Measurements from ENCODE around the gene DNAI2. TPM values are rescaled to one million over a fixed set of nuclear protein-coding genes. Genes with fewer than 3 reads are reported as not detected.

Gene DNAI2
- total RNA-seq, 1 donor from 2014 or later: not detected

- DNase-seq (ENCODE audit: low read depth) (no peak), FAIRE-seq (no peak)
- H3K27ac ChIP-seq (ENCODE audit: low read depth, low read length): no peak overlapping the region
- peaks cover 8% of the 10 kb centered on the region for H3K36me3 Mint-ChIP-seq (ENCODE audit: low read depth, unreplicated experiment)
- no peaks in the 10 kb centered on the region for H3K36me3 ChIP-seq (ENCODE audit: insufficient read depth, low read length)
- no peaks in the 10 kb centered on the region for H3K79me2 ChIP-seq (ENCODE audit: insufficient read depth, low read length)
- no peak overlapping the region for H3K4me3 ChIP-seq (ENCODE audit: insufficient read depth, low read depth, low read length)
- H3K27me3 Mint-ChIP-seq (ENCODE audit: low read depth, unreplicated experiment): peaks cover 17% of the 10 kb centered on the region
- no peak overlapping the region for H3K4me3 Mint-ChIP-seq (ENCODE audit: unreplicated experiment)
- H3K4me2 ChIP-seq (ENCODE audit: low read length): no peak overlapping the region
- no peaks in the 10 kb centered on the region for H3K27me3 ChIP-seq (ENCODE audit: insufficient read depth, low read length)
- no peak overlapping the region for H2AFZ ChIP-seq (ENCODE audit: low read depth, low read length)
- TF ChIP-seq, protein P1, sequence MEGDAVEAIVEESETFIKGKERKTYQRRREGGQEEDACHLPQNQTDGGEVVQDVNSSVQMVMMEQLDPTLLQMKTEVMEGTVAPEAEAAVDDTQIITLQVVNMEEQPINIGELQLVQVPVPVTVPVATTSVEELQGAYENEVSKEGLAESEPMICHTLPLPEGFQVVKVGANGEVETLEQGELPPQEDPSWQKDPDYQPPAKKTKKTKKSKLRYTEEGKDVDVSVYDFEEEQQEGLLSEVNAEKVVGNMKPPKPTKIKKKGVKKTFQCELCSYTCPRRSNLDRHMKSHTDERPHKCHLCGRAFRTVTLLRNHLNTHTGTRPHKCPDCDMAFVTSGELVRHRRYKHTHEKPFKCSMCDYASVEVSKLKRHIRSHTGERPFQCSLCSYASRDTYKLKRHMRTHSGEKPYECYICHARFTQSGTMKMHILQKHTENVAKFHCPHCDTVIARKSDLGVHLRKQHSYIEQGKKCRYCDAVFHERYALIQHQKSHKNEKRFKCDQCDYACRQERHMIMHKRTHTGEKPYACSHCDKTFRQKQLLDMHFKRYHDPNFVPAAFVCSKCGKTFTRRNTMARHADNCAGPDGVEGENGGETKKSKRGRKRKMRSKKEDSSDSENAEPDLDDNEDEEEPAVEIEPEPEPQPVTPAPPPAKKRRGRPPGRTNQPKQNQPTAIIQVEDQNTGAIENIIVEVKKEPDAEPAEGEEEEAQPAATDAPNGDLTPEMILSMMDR (IDR thresholded peaks at IDR 0.05; ENCODE audit: insufficient read depth, low read depth, low read length): no peak
- TF ChIP-seq EZH2 (IDR thresholded peaks at IDR 0.05; ENCODE audit: insufficient read depth, low read length): no peak
- peaks cover 5% of the 10 kb centered on the region for H3K4me1 Mint-ChIP-seq (ENCODE audit: low read depth, unreplicated experiment)
- H3K9me3 ChIP-seq (ENCODE audit: insufficient read depth, low read depth, low read length): no peaks in the 10 kb centered on the region
- peaks cover 1% of the 10 kb centered on the region for H3K9me3 Mint-ChIP-seq (ENCODE audit: unreplicated experiment)
- no peaks in the 10 kb centered on the region for H4K20me1 ChIP-seq (ENCODE audit: insufficient read depth, low read length)
- no peaks in the 10 kb centered on the region for H3K4me1 ChIP-seq (ENCODE audit: insufficient read depth, low read length)
- no peak overlapping the region for H3K27ac Mint-ChIP-seq (ENCODE audit: unreplicated experiment)
- H3K9ac ChIP-seq (ENCODE audit: low read length): no peak overlapping the region
Observed at GRCh38 chr17:74241431-74241830, 32.6 kb upstream of the DNAI2 start.

DNA sequence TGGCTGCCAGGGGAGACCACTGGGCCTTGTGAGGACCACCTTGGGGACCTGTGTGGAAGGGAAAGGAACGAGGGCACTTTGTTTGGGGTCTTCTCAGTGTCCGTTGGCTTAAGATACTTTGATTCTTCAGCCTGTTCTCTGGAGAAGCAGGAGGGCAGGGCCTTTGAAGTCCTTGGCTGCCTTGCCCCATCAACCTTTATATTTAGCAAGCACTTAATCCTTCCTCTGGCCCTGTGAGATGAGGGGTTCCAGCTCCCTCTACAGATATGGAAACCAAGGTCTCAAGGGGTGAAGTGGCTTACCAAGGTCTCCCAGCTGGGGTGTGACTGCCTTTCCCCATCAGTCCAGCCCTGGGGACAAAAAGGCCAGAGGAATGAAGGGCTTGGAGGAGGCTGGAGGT is 32.2 kb upstream of the DNAI2 start:
- H3K4me3 ChIP-seq (ENCODE audit: insufficient read depth, low read depth, low read length): no peak overlapping the region
- no peaks in the 10 kb centered on the region for H3K27me3 ChIP-seq (ENCODE audit: insufficient read depth, low read length)
- no peak overlapping the region for H3K9ac ChIP-seq (ENCODE audit: low read length)
- H3K4me1 ChIP-seq (ENCODE audit: insufficient read depth, low read length): no peaks in the 10 kb centered on the region
- no peak overlapping the region for H3K4me2 ChIP-seq (ENCODE audit: low read length)
- peaks cover 20% of the 10 kb centered on the region for H3K27me3 Mint-ChIP-seq (ENCODE audit: low read depth, unreplicated experiment)
- H3K36me3 ChIP-seq (ENCODE audit: insufficient read depth, low read length): no peaks in the 10 kb centered on the region
- no peaks in the 10 kb centered on the region for H4K20me1 ChIP-seq (ENCODE audit: insufficient read depth, low read length)
- H3K9me3 Mint-ChIP-seq (ENCODE audit: unreplicated experiment): peaks cover 5% of the 10 kb centered on the region
- H2AFZ ChIP-seq (ENCODE audit: low read depth, low read length): no peak overlapping the region
- no peak overlapping the region for H3K27ac Mint-ChIP-seq (ENCODE audit: unreplicated experiment)
- no peak overlapping the region for H3K27ac ChIP-seq (ENCODE audit: low read depth, low read length)
- no peaks in the 10 kb centered on the region for H3K9me3 ChIP-seq (ENCODE audit: insufficient read depth, low read depth, low read length)
- no peak overlapping the region for H3K4me3 Mint-ChIP-seq (ENCODE audit: unreplicated experiment)
- FAIRE-seq (no peak), DNase-seq (ENCODE audit: low read depth) (no peak)
- H3K36me3 Mint-ChIP-seq (ENCODE audit: low read depth, unreplicated experiment): peaks cover 11% of the 10 kb centered on the region
- no peaks in the 10 kb centered on the region for H3K79me2 ChIP-seq (ENCODE audit: insufficient read depth, low read length)
- H3K4me1 Mint-ChIP-seq (ENCODE audit: low read depth, unreplicated experiment): peaks cover 5% of the 10 kb centered on the region
- TF ChIP-seq, protein P1 (IDR thresholded peaks at IDR 0.05; ENCODE audit: insufficient read depth, low read depth, low read length): no peak
- TF ChIP-seq EZH2 (IDR thresholded peaks at IDR 0.05; ENCODE audit: insufficient read depth, low read length): no peak

DNA sequence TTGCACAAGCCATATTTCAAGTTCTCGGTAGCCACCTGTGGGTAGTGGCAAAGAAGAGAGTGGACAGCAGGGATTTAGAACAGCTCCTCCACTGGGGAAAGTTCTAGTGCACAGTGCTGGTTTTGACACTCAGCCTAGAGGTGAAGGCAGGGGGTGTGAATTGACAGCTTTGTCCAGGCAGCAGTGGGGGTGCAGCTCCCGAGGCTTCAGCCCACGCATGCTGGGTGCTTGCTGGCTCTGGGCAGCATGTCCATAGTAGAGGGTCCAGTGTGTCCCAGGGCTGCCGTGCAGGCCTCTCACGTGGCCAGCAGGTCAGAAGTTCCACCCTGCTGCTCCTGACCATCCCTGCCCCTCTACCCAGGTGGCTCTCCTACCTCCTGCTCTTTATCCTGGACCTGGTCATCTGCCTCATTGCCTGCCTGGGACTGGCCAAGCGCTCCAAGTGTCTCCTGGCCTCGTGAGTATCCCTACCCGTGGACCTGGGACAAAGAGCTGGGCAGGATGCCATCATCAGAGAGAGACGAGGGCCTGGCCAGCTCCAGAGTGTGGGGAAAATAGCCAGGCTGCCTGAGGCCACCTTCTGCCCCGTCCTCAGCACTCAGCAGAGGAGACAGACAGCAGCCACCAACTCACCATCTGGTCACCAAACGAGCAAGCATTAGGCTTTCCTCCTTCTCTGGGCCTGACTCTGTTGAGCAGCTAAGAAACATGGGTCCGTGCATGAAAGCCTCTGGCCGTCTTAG is 30.9 kb upstream of the DNAI2 start:
- H3K4me1 ChIP-seq (ENCODE audit: insufficient read depth, low read length): no peaks in the 10 kb centered on the region

More for the DNA sequence above, 30.9 kb upstream of the DNAI2 start:
- H2AFZ ChIP-seq (ENCODE audit: low read depth, low read length): no peak overlapping the region
- DNase-seq (ENCODE audit: low read depth) (no peak), FAIRE-seq (no peak)
- TF ChIP-seq, protein P1 (IDR thresholded peaks at IDR 0.05; ENCODE audit: insufficient read depth, low read depth, low read length): no peak
- no peak for TF ChIP-seq EZH2 (IDR thresholded peaks at IDR 0.05; ENCODE audit: insufficient read depth, low read length)
- Mint-ChIP-seq H3K4me3 (ENCODE audit: unreplicated experiment) (no peak overlapping the region), H3K27ac (ENCODE audit: unreplicated experiment) (no peak overlapping the region), H3K27me3 (ENCODE audit: low read depth, unreplicated experiment) (peaks cover 20% of the 10 kb centered on the region), H3K4me1 (ENCODE audit: low read depth, unreplicated experiment) (peaks cover 5% of the 10 kb centered on the region), H3K9me3 (ENCODE audit: unreplicated experiment) (peaks cover 5% of the 10 kb centered on the region), H3K36me3 (ENCODE audit: low read depth, unreplicated experiment) (peaks cover 14% of the 10 kb centered on the region)
- H3K4me2 ChIP-seq (ENCODE audit: low read length): no peak overlapping the region
- no peak overlapping the region for H3K9ac ChIP-seq (ENCODE audit: low read length)
- no peaks in the 10 kb centered on the region for H3K27me3 ChIP-seq (ENCODE audit: insufficient read depth, low read length)
- H4K20me1 ChIP-seq (ENCODE audit: insufficient read depth, low read length): no peaks in the 10 kb centered on the region
- H3K27ac ChIP-seq (ENCODE audit: low read depth, low read length): no peak overlapping the region
- no peaks in the 10 kb centered on the region for H3K79me2 ChIP-seq (ENCODE audit: insufficient read depth, low read length)
- H3K4me3 ChIP-seq (ENCODE audit: insufficient read depth, low read depth, low read length): no peak overlapping the region
- H3K36me3 ChIP-seq (ENCODE audit: insufficient read depth, low read length): no peaks in the 10 kb centered on the region
- no peaks in the 10 kb centered on the region for H3K9me3 ChIP-seq (ENCODE audit: insufficient read depth, low read depth, low read length)

All from astrocyte (in vitro differentiated cells and primary cell).